KOPT-K1 (cell line): Measurements from ENCODE around the gene FRMD5.

Source experiments
- H3K27ac ChIP-seq: fragments of 200-600 bp; sonication (generic); 2 replicates; pipeline ENCODE4 v1.5.1; 2016; ENCODE audit warnings: antibody characterized with exemption, mild to moderate bottlenecking, low read depth, low read length; ENCODE audit not compliant: poor library complexity, severe bottlenecking
- H3K36me3 ChIP-seq: fragments of 200-600 bp; sonication (generic); 2 replicates; pipeline ENCODE4 v1.5.1; 2017; ENCODE audit warnings: antibody characterized with exemption, mild to moderate bottlenecking, low read length, moderate library complexity; ENCODE audit not compliant: insufficient read depth
- H3K9me3 ChIP-seq: fragments of 200-600 bp; sonication (generic); 2 replicates; pipeline ENCODE4 v1.5.1; 2017; ENCODE audit warnings: antibody characterized with exemption, low read length, mild to moderate bottlenecking; ENCODE audit not compliant: insufficient read depth, poor library complexity, severe bottlenecking

The FRMD5 gene

DNA sequence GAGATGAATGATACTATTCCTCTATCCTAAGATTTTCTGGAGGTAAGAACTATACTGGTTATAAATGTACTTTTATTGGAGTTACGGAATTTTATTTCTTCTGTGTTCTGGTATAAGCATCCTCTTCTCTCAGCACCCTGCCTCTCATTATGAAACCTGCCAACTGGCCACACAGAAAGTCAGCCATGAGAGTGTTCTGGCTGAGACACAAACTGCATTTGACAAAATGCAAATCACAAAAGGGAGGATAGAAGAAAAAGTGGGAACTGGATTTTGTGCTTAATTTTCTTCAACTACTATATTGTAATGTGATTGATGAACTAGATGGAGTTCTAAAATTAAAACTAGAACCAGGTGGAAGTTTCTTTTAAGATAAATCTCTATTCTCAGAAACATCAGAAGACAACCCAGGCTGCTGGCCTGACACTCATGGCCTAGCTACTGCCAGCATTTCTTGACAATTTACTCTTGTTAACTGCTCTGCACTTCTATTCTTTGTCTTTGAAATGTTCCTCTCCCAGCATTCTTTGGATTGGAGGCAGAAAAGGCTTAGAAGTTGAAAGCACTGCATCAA is 225.2 kb downstream of the FRMD5 start:
- H3K27ac ChIP-seq = no peak overlapping the region
- no peaks in the 10 kb centered on the region for H3K9me3 ChIP-seq
- H3K36me3 ChIP-seq = no peaks in the 10 kb centered on the region

DNA sequence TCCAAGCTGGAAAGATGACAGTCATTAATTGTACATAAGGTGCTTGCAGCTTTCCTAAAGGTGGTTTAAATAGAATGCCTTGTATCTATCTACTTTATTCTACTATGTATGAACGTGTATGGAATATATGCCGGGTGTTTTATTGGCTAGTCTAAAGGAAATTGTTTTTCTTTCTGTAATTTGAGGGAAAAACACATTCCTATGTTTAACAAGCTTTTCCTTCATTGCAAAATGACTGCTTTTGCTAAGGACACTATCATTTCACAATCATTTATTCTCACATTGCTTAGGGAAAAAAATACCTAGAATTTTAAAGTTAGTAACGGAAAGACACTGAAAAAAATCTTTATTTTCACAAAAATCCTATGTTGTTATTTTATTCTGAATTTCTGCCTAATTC is 226.5 kb downstream of the FRMD5 start:
- no peaks in the 10 kb centered on the region for H3K9me3 ChIP-seq
- no peaks in the 10 kb centered on the region for H3K36me3 ChIP-seq
- no peak overlapping the region for H3K27ac ChIP-seq

DNA sequence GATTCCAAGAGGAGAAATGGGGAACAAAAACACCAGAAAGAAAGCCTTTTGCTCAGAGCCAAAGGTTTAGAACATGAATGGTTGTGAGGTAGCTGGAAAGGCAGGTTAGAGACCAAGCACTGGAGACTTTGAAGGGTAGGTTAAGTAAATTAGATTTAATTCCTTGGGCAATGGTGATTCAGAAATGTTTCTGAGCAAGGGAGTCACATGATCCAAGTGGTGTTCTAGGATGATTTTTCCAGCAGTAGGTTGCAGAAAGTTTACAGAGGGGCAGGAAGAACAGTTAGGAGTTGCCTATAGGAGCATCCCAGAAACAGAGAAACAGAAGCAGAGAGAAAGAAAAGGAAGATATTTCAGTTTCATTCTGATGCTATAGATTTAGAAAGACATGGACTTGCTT is 228.4 kb downstream of the FRMD5 start:
- Histone ChIP-seq H3K27ac (no peak overlapping the region), H3K9me3 (no peaks in the 10 kb centered on the region), H3K36me3 (no peaks in the 10 kb centered on the region)

- H3K36me3 ChIP-seq = no peaks in the 10 kb centered on the region
- H3K9me3 ChIP-seq = no peaks in the 10 kb centered on the region
- no peak overlapping the region for H3K27ac ChIP-seq
Observed at GRCh38 chr15:43958861-43959330, 236.2 kb downstream of the FRMD5 start.

GRCh38 chr15:43957724-43958123 is 237.3 kb downstream of the FRMD5 start:
- Histone ChIP-seq H3K9me3 (no peaks in the 10 kb centered on the region), H3K36me3 (no peaks in the 10 kb centered on the region), H3K27ac (no peak overlapping the region)

DNA sequence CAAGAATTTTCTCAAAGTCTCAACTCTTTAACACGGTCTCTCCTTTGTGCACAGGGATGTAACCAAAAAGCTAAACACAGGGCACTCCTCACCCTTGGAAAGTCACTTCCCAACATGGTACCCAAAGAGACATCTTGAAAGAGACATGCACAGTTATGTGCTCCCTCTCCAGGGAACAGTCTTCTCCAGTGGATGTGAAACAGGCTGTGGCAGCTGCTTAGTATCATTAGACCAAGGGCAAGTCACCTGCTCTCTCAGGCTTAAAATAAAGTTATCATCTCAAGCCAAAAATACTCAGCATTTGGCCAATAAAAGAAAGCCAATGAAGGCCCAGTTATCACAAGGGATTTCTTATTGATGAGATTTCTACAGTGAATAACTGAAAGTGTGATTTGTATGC is 239.9 kb downstream of the FRMD5 start:
- Histone ChIP-seq H3K36me3 (no peaks in the 10 kb centered on the region), H3K9me3 (no peaks in the 10 kb centered on the region), H3K27ac (no peak overlapping the region)

- Histone ChIP-seq H3K9me3 (no peaks in the 10 kb centered on the region), H3K27ac (no peak overlapping the region), H3K36me3 (no peaks in the 10 kb centered on the region)
Observed at GRCh38 chr15:43954181-43954621, 240.9 kb downstream of the FRMD5 start.

DNA sequence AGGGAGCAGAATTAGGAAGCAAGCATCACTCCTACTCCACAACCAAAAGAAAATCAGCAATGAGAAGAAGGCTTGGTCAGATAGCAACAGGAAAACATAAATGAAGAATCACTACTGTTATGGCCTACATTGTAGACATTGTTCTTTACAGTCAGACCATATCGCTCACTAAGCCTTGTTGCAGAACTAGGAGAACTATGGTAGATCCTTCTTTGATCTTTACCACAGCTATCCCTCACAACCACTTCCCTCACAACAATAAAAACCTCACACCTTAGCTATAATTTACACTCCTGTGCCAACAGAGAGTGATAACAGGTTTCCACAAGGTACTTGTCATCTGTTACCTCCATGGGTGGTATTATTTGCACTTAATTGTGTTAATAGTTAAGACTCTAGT is 241.7 kb downstream of the FRMD5 start:
- no peak overlapping the region for H3K27ac ChIP-seq

DNA sequence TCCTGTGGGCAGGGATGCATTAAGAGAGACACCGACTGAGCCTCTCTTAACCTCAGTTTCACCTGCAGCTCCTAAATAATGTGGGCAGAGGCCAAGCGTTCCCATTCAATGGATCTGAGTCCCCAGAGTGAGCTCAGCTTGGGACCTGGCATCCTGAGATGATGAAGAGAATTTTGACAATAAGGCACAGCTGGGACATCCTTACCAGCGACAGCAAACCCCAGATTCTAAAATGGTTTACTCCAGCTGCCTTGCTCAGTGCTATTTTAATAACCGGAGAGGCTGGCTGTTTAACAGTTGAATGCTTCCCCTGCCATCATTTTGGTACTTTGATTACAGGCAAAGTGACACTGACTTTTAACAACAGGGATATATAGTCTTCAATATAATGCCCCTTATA is 244.5 kb downstream of the FRMD5 start:
- no peaks in the 10 kb centered on the region for H3K9me3 ChIP-seq
- no peak overlapping the region for H3K27ac ChIP-seq
- H3K36me3 ChIP-seq = no peaks in the 10 kb centered on the region

More for the DNA sequence above, 241.7 kb downstream of the FRMD5 start:
- no peaks in the 10 kb centered on the region for H3K36me3 ChIP-seq
- H3K9me3 ChIP-seq = no peaks in the 10 kb centered on the region

DNA sequence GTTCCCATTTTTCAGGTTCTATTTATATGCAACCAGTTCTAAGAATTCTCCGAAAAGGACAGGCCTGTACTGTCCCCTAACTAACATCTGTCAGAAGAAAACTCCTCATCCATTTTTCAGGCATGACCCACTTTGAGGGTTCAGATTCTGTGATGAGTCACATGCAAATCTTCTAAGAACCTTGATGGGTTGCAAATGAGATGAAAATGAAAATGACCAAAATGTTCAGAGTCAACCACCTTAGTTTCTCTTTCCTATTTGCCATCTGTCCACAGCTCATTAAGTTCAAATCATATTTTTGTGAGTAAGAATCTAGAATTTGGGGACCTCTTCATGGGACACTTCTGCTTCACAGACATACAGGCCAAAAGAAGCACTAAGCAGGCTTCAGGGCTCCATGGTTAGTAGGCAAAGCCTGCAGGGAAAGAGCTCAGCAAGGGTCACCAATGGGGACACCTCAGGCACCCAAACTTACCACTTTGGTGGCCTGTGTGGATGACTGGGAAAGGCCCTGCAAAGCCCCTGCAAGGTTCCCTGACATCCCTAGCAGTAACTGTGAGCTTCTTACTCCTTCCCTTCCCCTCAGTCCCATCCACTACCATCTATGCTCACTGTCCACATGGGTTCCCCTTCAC is 246.3 kb downstream of the FRMD5 start:
- Histone ChIP-seq H3K9me3 (no peaks in the 10 kb centered on the region), H3K36me3 (no peaks in the 10 kb centered on the region), H3K27ac (no peak overlapping the region)

- no peaks in the 10 kb centered on the region for H3K9me3 ChIP-seq
- no peaks in the 10 kb centered on the region for H3K36me3 ChIP-seq
- no peak overlapping the region for H3K27ac ChIP-seq
Observed at GRCh38 chr15:43943511-43943910, 251.6 kb downstream of the FRMD5 start.

GRCh38 chr15:43942194-43942593 is 252.9 kb downstream of the FRMD5 start:
- H3K36me3 ChIP-seq = no peaks in the 10 kb centered on the region
- H3K27ac ChIP-seq = no peak overlapping the region
- no peaks in the 10 kb centered on the region for H3K9me3 ChIP-seq

GRCh38 chr15:43941555-43941954 is 253.5 kb downstream of the FRMD5 start:
- Histone ChIP-seq H3K9me3 (no peaks in the 10 kb centered on the region), H3K36me3 (no peaks in the 10 kb centered on the region), H3K27ac (no peak overlapping the region)

GRCh38 chr15:43941071-43941470 is 254.0 kb downstream of the FRMD5 start:
- Histone ChIP-seq H3K27ac (no peak overlapping the region), H3K36me3 (no peaks in the 10 kb centered on the region), H3K9me3 (no peaks in the 10 kb centered on the region)

DNA sequence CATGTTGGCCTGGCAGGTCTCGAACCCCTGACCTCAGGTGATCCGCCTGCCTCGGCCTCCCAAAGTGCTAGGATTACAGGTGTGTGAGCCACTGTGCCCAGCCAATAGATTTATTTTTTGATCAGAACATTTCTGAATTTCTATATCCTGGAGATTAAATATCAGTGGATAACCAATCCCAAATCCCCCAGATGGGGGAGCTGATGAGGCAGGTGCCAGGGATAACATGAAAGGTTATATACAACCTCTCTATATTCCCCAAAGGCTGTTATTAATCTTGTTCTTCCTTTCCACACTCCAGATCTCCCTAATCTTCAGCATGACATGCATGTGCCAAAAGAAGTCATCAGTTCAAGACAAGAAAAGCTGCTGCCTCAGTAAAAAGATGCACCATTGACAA is 256.0 kb downstream of the FRMD5 start:
- no peaks in the 10 kb centered on the region for H3K36me3 ChIP-seq
- no peaks in the 10 kb centered on the region for H3K9me3 ChIP-seq
- no peak overlapping the region for H3K27ac ChIP-seq

DNA sequence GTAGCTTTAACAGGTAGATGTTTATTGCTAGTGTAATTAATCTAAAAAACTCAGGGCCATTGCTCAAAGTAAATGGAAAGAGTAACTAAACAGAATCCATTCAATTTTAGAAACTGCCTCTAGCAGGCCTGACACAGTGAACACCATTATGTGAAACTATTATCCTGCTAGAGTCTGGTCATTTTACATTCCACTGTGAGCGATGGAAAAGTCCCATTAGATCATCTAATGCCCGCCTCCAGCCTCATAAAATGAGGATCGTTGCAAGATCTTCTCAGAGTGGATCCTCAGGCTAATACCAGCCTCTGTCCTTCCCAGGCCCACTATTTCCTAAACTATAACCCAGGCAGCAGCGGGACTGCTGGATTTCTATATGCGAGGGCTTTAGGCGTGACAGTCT is 260.6 kb downstream of the FRMD5 start:
- Histone ChIP-seq H3K27ac (no peak overlapping the region), H3K9me3 (no peaks in the 10 kb centered on the region), H3K36me3 (no peaks in the 10 kb centered on the region)
